ENCODE data around the gene EXOC4.

EXOC4 gene

GRCh38 chr7:134040988-134041387, 788.1 kb downstream of the EXOC4 start:
- no peak overlapping the region for H3K4me3 ChIP-seq (ENCODE audit: low read depth, low read length)
- DNase-seq (ENCODE audit: low read depth): no peak
- no peak for TF ChIP-seq CTCF (IDR thresholded peaks at IDR 0.05; ENCODE audit: low read depth, low read length, missing control alignments)

GRCh38 chr7:134041477-134041876, 788.6 kb downstream of the EXOC4 start:
- H3K4me3 ChIP-seq (ENCODE audit: low read depth, low read length): no peak overlapping the region
- TF ChIP-seq CTCF (IDR thresholded peaks at IDR 0.05; ENCODE audit: low read depth, low read length, missing control alignments): no peak
- no peak for DNase-seq (ENCODE audit: low read depth)

GRCh38 chr7:134042307-134042706, 789.4 kb downstream of the EXOC4 start:
- TF ChIP-seq CTCF (IDR thresholded peaks at IDR 0.05; ENCODE audit: low read depth, low read length, missing control alignments): no peak
- DNase-seq (ENCODE audit: low read depth): no peak
- no peak overlapping the region for H3K4me3 ChIP-seq (ENCODE audit: low read depth, low read length)

GRCh38 chr7:134044682-134045081, 791.8 kb downstream of the EXOC4 start:
- H3K4me3 ChIP-seq (ENCODE audit: low read depth, low read length): no peak overlapping the region
- DNase-seq (ENCODE audit: low read depth): no peak
- no peak for TF ChIP-seq CTCF (IDR thresholded peaks at IDR 0.05; ENCODE audit: low read depth, low read length, missing control alignments)

GRCh38 chr7:134045716-134046115, 792.8 kb downstream of the EXOC4 start:
- peak; percentile 7 for DNase-seq (ENCODE audit: low read depth)
- no peak overlapping the region for H3K4me3 ChIP-seq (ENCODE audit: low read depth, low read length)
- TF ChIP-seq CTCF (IDR thresholded peaks at IDR 0.05; ENCODE audit: low read depth, low read length, missing control alignments): no peak

- TF ChIP-seq CTCF (IDR thresholded peaks at IDR 0.05; ENCODE audit: low read depth, low read length, missing control alignments): no peak
- DNase-seq (ENCODE audit: low read depth): no peak
- H3K4me3 ChIP-seq (ENCODE audit: low read depth, low read length): no peak overlapping the region
Measured at GRCh38 chr7:134046594-134047128, 793.8 kb downstream of the EXOC4 start.

GRCh38 chr7:134047675-134048074, 794.8 kb downstream of the EXOC4 start:
- no peak for DNase-seq (ENCODE audit: low read depth)
- H3K4me3 ChIP-seq (ENCODE audit: low read depth, low read length): no peak overlapping the region
- TF ChIP-seq CTCF (IDR thresholded peaks at IDR 0.05; ENCODE audit: low read depth, low read length, missing control alignments): no peak

All from GM12864 (cell line).